A673 (cell line): ENCODE measurements around the gene PRM3. TPM values are rescaled to one million over a fixed set of nuclear protein-coding genes. Genes with fewer than 3 reads are reported as not detected.

Experiments used
- Bru-seq: library from RNA; stranded (reverse); fragments of 400-500 nt; gene quantifications from one replicate; lab custom pipeline; 2021; lab: Mats Ljungman, UMichigan
- BruChase-seq, 2 experiments: library from RNA; stranded (reverse); fragments of 400-500 nt; gene quantifications; one replicate each; lab custom pipeline; 2021; lab: Mats Ljungman, UMichigan
- BruUV-seq: library from RNA; stranded (reverse); fragments of 400-500 nt; replicated peaks from 2 replicates; lab custom pipeline; 2021; lab: Mats Ljungman, UMichigan
- CTCF ChIA-PET: fragments of 300-600 bp; sonication (Branson Sonifier 250); formaldehyde crosslinking; loops from one replicate; lab custom pipeline; 2022; ENCODE audit warnings: antibody characterized with exemption; lab: Charles Lee
- POLR2A ChIA-PET: fragments of 300-600 bp; sonication (Branson Sonifier 250); formaldehyde crosslinking; loops from one replicate; lab custom pipeline; 2022; ENCODE audit warnings: antibody characterized with exemption; ENCODE audit not compliant: low non-redundant PET; lab: Charles Lee
- DNase-seq: peaks from one replicate; pipeline ENCODE4 v3.0.0-alpha.2; 2015; ENCODE audit warnings: low spot score
- H3K27ac ChIP-seq: fragments of 200-600 bp; sonication (generic); 2 replicates; pipeline ENCODE4 v1.5.1; 2016; ENCODE audit warnings: mixed run types, low read depth, mild to moderate bottlenecking, mixed read lengths, antibody characterized with exemption, low read length; ENCODE audit not compliant: poor library complexity, severe bottlenecking
- H3K27me3 ChIP-seq: fragments of 200-600 bp; sonication (generic); replicated peaks from 2 replicates; pipeline ENCODE4 v1.6.1; 2017; ENCODE audit warnings: mixed run types, low read depth, mild to moderate bottlenecking, mixed read lengths, antibody characterized with exemption, low read length; ENCODE audit not compliant: insufficient read depth, poor library complexity
- H3K36me3 ChIP-seq: fragments of 200-600 bp; sonication (generic); 2 replicates; pipeline ENCODE4 v1.6.1; 2016; ENCODE audit warnings: mixed run types, mild to moderate bottlenecking, mixed read lengths, antibody characterized with exemption, low read length; ENCODE audit not compliant: insufficient read depth, poor library complexity, severe bottlenecking
- H3K4me1 ChIP-seq: fragments of 200-600 bp; sonication (generic); 2 replicates; pipeline ENCODE4 v1.6.1; 2017; ENCODE audit warnings: mixed run types, mild to moderate bottlenecking, mixed read lengths, antibody characterized with exemption, low read length; ENCODE audit not compliant: insufficient read depth, poor library complexity, severe bottlenecking
- H3K4me3 ChIP-seq: fragments of 200-600 bp; sonication (generic); 2 replicates; pipeline ENCODE4 v1.5.1; 2016; ENCODE audit warnings: low read depth, mixed run types, mild to moderate bottlenecking, mixed read lengths, low read length; ENCODE audit not compliant: poor library complexity, severe bottlenecking
- H3K9me3 ChIP-seq: fragments of 200-600 bp; sonication (generic); 2 replicates; pipeline ENCODE4 v1.6.1; 2016; ENCODE audit warnings: mixed run types, low read depth, mild to moderate bottlenecking, mixed read lengths, antibody characterized with exemption, low read length; ENCODE audit not compliant: poor library complexity, severe bottlenecking
- CTCF ChIP-seq: fragments of 300-800, 200-600 bp; sonication (generic); conservative IDR thresholded peaks from 2 replicates; pipeline ENCODE4 v1.5.1; 2017; ENCODE audit warnings: low read depth, mild to moderate bottlenecking, antibody characterized with exemption, low read length, moderate library complexity, mixed read lengths
- EZH2 ChIP-seq: fragments of 200-600 bp; sonication (generic); IDR thresholded peaks from 2 replicates; pipeline ENCODE4 v1.6.1; 2017; ENCODE audit warnings: borderline replicate concordance, low read depth, mild to moderate bottlenecking, mixed read lengths, antibody characterized with exemption, low read length; ENCODE audit not compliant: poor library complexity, severe bottlenecking
- intact Hi-C: fragments of 100-400 bp; cut with micrococcal nuclease; formaldehyde crosslinking; loops from one replicate; pipeline ENCODE4 v1.10.0; 2022; ENCODE audit not compliant: unreplicated experiment
- long read RNA-seq: library from polyadenylated mRNA; stranded (forward); transcript quantifications from one replicate; pipeline ENCODE4 v2.0.0, GENCODE V29; 2022
- total RNA-seq: library from RNA; stranded (reverse); gene quantifications from 2 replicates; pipeline ENCODE4 v1.2.3, GENCODE V29; 2021

PRM3 gene
- total RNA-seq (not detected in 2 replicates), Bru-seq, nascent RNA (not detected), BruChase-seq, experiment 1, labeled RNA remaining after a 2-hour chase (not detected), BruChase-seq, experiment 2, labeled RNA remaining after a 6-hour chase (not detected)
- long read RNA-seq = 0 reads

GRCh38 chr16:11272921-11273720 is at the start of gene PRM3:
TSS of gene PRM3 (minus strand) at chr16:11273629. CDS start at chr16:11273595, 34 bp downstream.
- H3K4me3 ChIP-seq = no peak within 1 kb of the TSS
- TF ChIP-seq CTCF (no peak), EZH2 (no peak)
- no peaks in the 10 kb centered on the region for H3K36me3 ChIP-seq
- H3K27me3 ChIP-seq = no peaks in the 10 kb centered on the region
- POLR2A ChIA-PET = no interaction called here
- no peaks in the 10 kb centered on the region for H3K9me3 ChIP-seq
- CTCF ChIA-PET = no interaction called here
- BruUV-seq = no TSS peak
- no peak for DNase-seq
- intact Hi-C loops = no loop called here
- no peak within 1 kb of the TSS for H3K27ac ChIP-seq
- H3K4me1 ChIP-seq = no peaks in the 10 kb centered on the region

GRCh38 chr16:11322823-11323222 is 49.4 kb upstream of the PRM3 start:
- POLR2A ChIA-PET = no interaction called here
- CTCF ChIA-PET = no interaction called here

GRCh38 chr16:11321662-11322061 is 48.2 kb upstream of the PRM3 start:
- no peak for DNase-seq
- ChIA-PET CTCF (no interaction called here), POLR2A (no interaction called here)
- BruUV-seq = no TSS peak
- Histone ChIP-seq H3K9me3 (no peaks in the 10 kb centered on the region), H3K27ac (no peak overlapping the region), H3K36me3 (no peaks in the 10 kb centered on the region), H3K27me3 (no peaks in the 10 kb centered on the region), H3K4me1 (no peaks in the 10 kb centered on the region), H3K4me3 (no peak overlapping the region)
- no peak for TF ChIP-seq CTCF
- intact Hi-C loops = no loop called here

More at GRCh38 chr16:11322823-11323222, 49.4 kb upstream of the PRM3 start:
- intact Hi-C loops = no loop called here
- H3K4me3 ChIP-seq = no peak overlapping the region
- H3K4me1 ChIP-seq = peaks cover 4% of the 10 kb centered on the region
- no peaks in the 10 kb centered on the region for H3K27me3 ChIP-seq
- no peaks in the 10 kb centered on the region for H3K36me3 ChIP-seq
- no peaks in the 10 kb centered on the region for H3K9me3 ChIP-seq
- BruUV-seq = no TSS peak
- TF ChIP-seq CTCF = no peak
- TF ChIP-seq EZH2 = no peak
- no peak overlapping the region for H3K27ac ChIP-seq
- DNase-seq = no peak
